HEK293 (cell line): ENCODE data around the gene TEPSIN.
A peak's percentile ranks its signal among the peaks of the same experiment; 100 is the strongest.

Source experiments
- CTCF ChIA-PET: fragments of 350-600 bp; formaldehyde crosslinking; extraction: SDS; loops from one replicate; lab custom pipeline; 2021; ENCODE audit warnings: antibody characterized with exemption; lab: Yijun Ruan, JAX
- POLR2A ChIA-PET: fragments of 300-600 bp; formaldehyde crosslinking; extraction: SDS; loops from one replicate; lab custom pipeline; 2020; ENCODE audit warnings: antibody characterized with exemption, inconsistent platforms; lab: Yijun Ruan, JAX
- H3K27ac ChIP-seq: fragments of 200-500 bp; sonication (Bioruptor generic); 2 replicates; pipeline ENCODE4 v1.5.1; 2014; ENCODE audit warnings: low read depth, low read length, control low read depth, inconsistent platforms; ENCODE audit errors: extremely low read depth
- H3K36me3 ChIP-seq, 2 experiments: fragments of 200-500 bp in 1 of 2; sonication (Bioruptor generic) in 1 of 2; 1 replicate in 1 of 2; 2 replicates in 1 of 2; pipeline ENCODE4 v1.5.1; 2014 to 2017; ENCODE audit warnings: inconsistent platforms in 2 of 2, low read length in 2 of 2; ENCODE audit not compliant: control insufficient read depth in 2 of 2, insufficient read depth in 1 of 2
- H3K4me1 ChIP-seq: fragments of 200-500 bp; sonication (Bioruptor generic); 2 replicates; pipeline ENCODE4 v1.5.1; 2014; ENCODE audit warnings: mild to moderate bottlenecking, low read length, inconsistent platforms; ENCODE audit not compliant: control insufficient read depth, insufficient read depth
- H3K4me3 ChIP-seq: 2 replicates; pipeline ENCODE4 v1.5.1; 2011; ENCODE audit warnings: low read depth, mild to moderate bottlenecking, control low read depth, low read length, moderate library complexity
- H3K9me3 ChIP-seq: fragments of 200-500 bp; sonication (Bioruptor generic); 2 replicates; pipeline ENCODE4 v1.5.1; 2014; ENCODE audit warnings: low read depth, low read length, inconsistent platforms; ENCODE audit not compliant: control insufficient read depth, insufficient read depth
- GLI4 ChIP-seq: fragments of 450-650 bp; formaldehyde crosslinking; IDR thresholded peaks from 2 replicates; pipeline ENCODE4 v1.5.1; 2016; ENCODE audit warnings: missing biosample characterization, missing genetic modification characterization
- KLF7 ChIP-seq: fragments of 450-650 bp; formaldehyde crosslinking; IDR thresholded peaks from 2 replicates; pipeline ENCODE4 v1.5.1; 2016; ENCODE audit warnings: missing biosample characterization, missing genetic modification characterization, borderline replicate concordance
- MEIS1 ChIP-seq: sonication (generic); formaldehyde crosslinking; IDR thresholded peaks from 2 replicates; pipeline ENCODE4 v1.8.1; 2022; ENCODE audit warnings: missing genetic modification reagents, mild to moderate bottlenecking, borderline replicate concordance
- MYNN ChIP-seq: fragments of 450-650 bp; formaldehyde crosslinking; IDR thresholded peaks from 2 replicates; pipeline ENCODE4 v1.5.1; 2016; ENCODE audit warnings: missing biosample characterization, missing genetic modification characterization, borderline replicate concordance
- MZF1 ChIP-seq: fragments of 450-650 bp; formaldehyde crosslinking; IDR thresholded peaks from 2 replicates; pipeline ENCODE4 v1.5.1; 2017; ENCODE audit warnings: missing biosample characterization, missing genetic modification characterization, borderline replicate concordance
- SCRT2 ChIP-seq: fragments of 450-650 bp; formaldehyde crosslinking; IDR thresholded peaks from 2 replicates; pipeline ENCODE4 v1.5.1; 2016; ENCODE audit warnings: missing biosample characterization, missing genetic modification characterization
- SP3 ChIP-seq: fragments of 450-650 bp; formaldehyde crosslinking; IDR thresholded peaks from 2 replicates; pipeline ENCODE4 v1.5.1; 2016; ENCODE audit warnings: missing biosample characterization, missing genetic modification characterization
- WT1 ChIP-seq: fragments of 450-650 bp; formaldehyde crosslinking; IDR thresholded peaks from 2 replicates; pipeline ENCODE4 v1.5.1; 2016; ENCODE audit warnings: missing biosample characterization, missing genetic modification characterization
- ZBTB48 ChIP-seq: fragments of 450-650 bp; formaldehyde crosslinking; IDR thresholded peaks from 2 replicates; pipeline ENCODE4 v1.5.1; 2016; ENCODE audit warnings: missing biosample characterization, missing genetic modification characterization
- ZFHX2 ChIP-seq: fragments of 450-650 bp; formaldehyde crosslinking; conservative IDR thresholded peaks from 2 replicates; pipeline ENCODE4 v1.5.1; 2016; ENCODE audit warnings: missing biosample characterization, missing genetic modification characterization
- ZNF114 ChIP-seq: fragments of 450-650 bp; formaldehyde crosslinking; IDR thresholded peaks from 2 replicates; pipeline ENCODE4 v1.5.0; 2017; ENCODE audit warnings: missing biosample characterization, missing genetic modification characterization
- ZNF133 ChIP-seq: fragments of 450-650 bp; formaldehyde crosslinking; IDR thresholded peaks from 2 replicates; pipeline ENCODE4 v1.5.1; 2016; ENCODE audit warnings: missing biosample characterization, missing genetic modification characterization
- ZNF202 ChIP-seq: fragments of 450-650 bp; formaldehyde crosslinking; IDR thresholded peaks from 2 replicates; pipeline ENCODE4 v1.5.1; 2016; ENCODE audit warnings: missing biosample characterization, missing genetic modification characterization, borderline replicate concordance
- ZNF214 ChIP-seq: fragments of 450-650 bp; formaldehyde crosslinking; IDR thresholded peaks from 2 replicates; pipeline ENCODE4 v1.5.1; 2017; ENCODE audit warnings: missing biosample characterization, mild to moderate bottlenecking, missing genetic modification characterization, borderline replicate concordance
- ZNF23 ChIP-seq: fragments of 450-650 bp; formaldehyde crosslinking; IDR thresholded peaks from 2 replicates; pipeline ENCODE4 v1.5.1; 2016; ENCODE audit warnings: missing biosample characterization, missing genetic modification characterization, borderline replicate concordance
- ZNF24 ChIP-seq: fragments of 450-650 bp; formaldehyde crosslinking; IDR thresholded peaks from 2 replicates; pipeline ENCODE4 v1.5.1; 2016; ENCODE audit warnings: missing biosample characterization, missing genetic modification characterization
- ZNF302 ChIP-seq: fragments of 450-650 bp; formaldehyde crosslinking; IDR thresholded peaks from 2 replicates; pipeline ENCODE4 v1.5.1; 2016; ENCODE audit warnings: missing biosample characterization, missing genetic modification characterization, low read depth
- ZNF324 ChIP-seq: fragments of 450-650 bp; formaldehyde crosslinking; IDR thresholded peaks from 2 replicates; pipeline ENCODE4 v1.5.1; 2016; ENCODE audit warnings: missing biosample characterization, missing genetic modification characterization
- ZNF354C ChIP-seq: fragments of 450-650 bp; formaldehyde crosslinking; IDR thresholded peaks from 2 replicates; pipeline ENCODE4 v1.5.1; 2016; ENCODE audit warnings: missing biosample characterization, missing genetic modification characterization, low read depth, borderline replicate concordance
- ZNF426 ChIP-seq: fragments of 450-650 bp; formaldehyde crosslinking; IDR thresholded peaks from 2 replicates; pipeline ENCODE4 v1.5.1; 2017; ENCODE audit warnings: missing biosample characterization, missing genetic modification characterization, mild to moderate bottlenecking, inconsistent platforms, moderate library complexity
- ZNF473 ChIP-seq: fragments of 450-650 bp; formaldehyde crosslinking; IDR thresholded peaks from 2 replicates; pipeline ENCODE4 v1.5.1; 2017; ENCODE audit warnings: missing biosample characterization, missing genetic modification characterization
- ZNF530 ChIP-seq: fragments of 450-650 bp; formaldehyde crosslinking; IDR thresholded peaks from 2 replicates; pipeline ENCODE4 v1.5.1; 2016; ENCODE audit warnings: low read depth, missing biosample characterization, missing genetic modification characterization
- ZNF707 ChIP-seq: fragments of 450-650 bp; formaldehyde crosslinking; IDR thresholded peaks from 2 replicates; pipeline ENCODE4 v1.5.1; 2016; ENCODE audit warnings: missing biosample characterization, missing genetic modification characterization
- ZNF768 ChIP-seq: fragments of 450-650 bp; formaldehyde crosslinking; IDR thresholded peaks from 2 replicates; pipeline ENCODE4 v1.5.1; 2018; ENCODE audit warnings: missing biosample characterization, mild to moderate bottlenecking, missing genetic modification characterization
- TF ChIP-seq, protein P1 (sequence below): fragments of 450-650 bp; formaldehyde crosslinking; optimal IDR thresholded peaks from 2 replicates; pipeline ENCODE3; 2016; ENCODE audit warnings: missing biosample characterization, mild to moderate bottlenecking, missing genetic modification characterization
- TF ChIP-seq, protein P2 (sequence below): fragments of 450-650 bp; formaldehyde crosslinking; IDR thresholded peaks from 2 replicates; pipeline ENCODE4 v1.5.1; 2016; ENCODE audit warnings: missing biosample characterization, missing genetic modification characterization
- TF ChIP-seq, protein P3 (sequence below): fragments of 450-650 bp; formaldehyde crosslinking; IDR thresholded peaks from 2 replicates; pipeline ENCODE4 v1.5.1; 2016; ENCODE audit warnings: missing biosample characterization, missing genetic modification characterization

Gene TEPSIN

DNA sequence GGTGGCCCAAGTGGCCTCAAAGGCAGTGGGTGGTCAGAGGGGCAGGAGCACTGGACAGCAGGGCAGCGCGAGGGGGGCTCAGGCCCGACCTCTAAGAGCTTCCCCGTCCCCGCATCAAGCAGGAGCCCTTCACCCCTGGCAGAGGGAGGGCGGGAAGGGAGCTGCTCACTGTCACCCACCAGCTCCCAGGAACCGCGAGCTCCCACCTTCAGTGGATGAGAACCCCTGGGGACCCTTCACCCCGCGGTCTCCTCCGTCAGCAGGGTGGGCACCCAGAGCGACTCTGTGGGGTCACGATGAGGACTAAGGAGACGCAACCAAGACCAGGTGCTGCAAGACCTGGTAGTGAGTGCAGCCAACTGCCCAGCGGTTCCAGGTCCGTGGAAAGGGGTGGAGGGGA lies 29.7 kb downstream of the TEPSIN start:
- ChIA-PET CTCF (no interaction called here), POLR2A (interaction anchor here (0.6 kb wide), 1 partner anchor 320 kb away, joined by 3 read pairs; no protein-coding TSS in a partner anchor)
- no peaks in the 10 kb centered on the region for H3K4me1 ChIP-seq
- H3K36me3 ChIP-seq: peaks cover 17 to 43% of the 10 kb centered on the region in 2 experiments; a peak in 2 of 3 replicates
- no peaks in the 10 kb centered on the region for H3K9me3 ChIP-seq
- TF ChIP-seq, protein P1, sequence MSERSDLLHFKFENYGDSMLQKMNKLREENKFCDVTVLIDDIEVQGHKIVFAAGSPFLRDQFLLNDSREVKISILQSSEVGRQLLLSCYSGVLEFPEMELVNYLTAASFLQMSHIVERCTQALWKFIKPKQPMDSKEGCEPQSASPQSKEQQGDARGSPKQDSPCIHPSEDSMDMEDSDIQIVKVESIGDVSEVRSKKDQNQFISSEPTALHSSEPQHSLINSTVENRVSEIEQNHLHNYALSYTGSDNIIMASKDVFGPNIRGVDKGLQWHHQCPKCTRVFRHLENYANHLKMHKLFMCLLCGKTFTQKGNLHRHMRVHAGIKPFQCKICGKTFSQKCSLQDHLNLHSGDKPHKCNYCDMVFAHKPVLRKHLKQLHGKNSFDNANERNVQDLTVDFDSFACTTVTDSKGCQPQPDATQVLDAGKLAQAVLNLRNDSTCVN (tag by site-specific recombination): no peak
- TF ChIP-seq ZNF530 (tag by site-specific recombination): no peak
- TF ChIP-seq ZNF707 (tag by site-specific recombination): no peak
- TF ChIP-seq ZNF114: no peak
- TF ChIP-seq ZNF24: no peak
- TF ChIP-seq ZNF23: no peak
- no peak for TF ChIP-seq ZNF302 (tag by site-specific recombination)
- no peak for TF ChIP-seq SP3 (tag by site-specific recombination)
- no peak for TF ChIP-seq ZNF202
- no peak for TF ChIP-seq ZNF214 (tag by site-specific recombination)
- no peak for TF ChIP-seq GLI4 (tag by site-specific recombination)
- no peak for TF ChIP-seq ZNF133 (tag by site-specific recombination)
- TF ChIP-seq SCRT2: no peak
- no peak for TF ChIP-seq ZNF426 (tag by site-specific recombination)
- no peak for TF ChIP-seq ZFHX2 (tag by site-specific recombination)
- no peak for TF ChIP-seq ZNF768 (tag by site-specific recombination)
- H3K4me3 ChIP-seq: no peak overlapping the region
- H3K27ac ChIP-seq: no peak overlapping the region

DNA sequence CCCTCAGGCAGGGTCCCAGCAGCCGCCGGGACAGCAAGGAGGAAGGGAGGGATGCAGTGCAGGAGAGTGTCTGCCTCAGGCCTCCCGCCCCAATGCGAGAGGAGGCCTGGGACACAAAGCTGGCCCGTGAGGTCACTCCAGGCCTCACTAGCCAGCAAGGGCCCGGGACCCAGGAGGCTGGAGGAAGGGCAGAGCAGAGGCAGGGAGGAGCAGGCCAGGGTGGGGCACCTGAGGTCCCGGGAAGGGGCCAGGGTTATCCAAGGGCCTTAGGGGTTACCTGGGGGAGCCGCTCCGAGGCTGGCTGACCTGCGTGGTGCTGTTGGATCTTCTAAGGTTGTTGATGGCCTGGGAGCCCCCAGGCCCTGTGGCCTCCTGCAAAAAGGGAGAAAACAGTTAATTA lies 30.2 kb downstream of the TEPSIN start:
- Histone ChIP-seq H3K27ac (no peak overlapping the region), H3K4me3 (no peak overlapping the region), H3K4me1 (no peaks in the 10 kb centered on the region), H3K9me3 (no peaks in the 10 kb centered on the region), H3K36me3 (peaks cover 17 to 47% of the 10 kb centered on the region in 2 experiments; a peak in 2 of 3 replicates)
- ChIA-PET POLR2A (interaction anchor here (0.6 kb wide), 1 partner anchor 319 kb away, joined by 3 read pairs; no protein-coding TSS in a partner anchor), CTCF (no interaction called here)
- TF ChIP-seq KLF7 (tag by site-specific recombination) (no peak), MYNN (tag by site-specific recombination) (no peak), WT1 (tag by site-specific recombination) (no peak), ZNF354C (tag by site-specific recombination) (no peak)

DNA sequence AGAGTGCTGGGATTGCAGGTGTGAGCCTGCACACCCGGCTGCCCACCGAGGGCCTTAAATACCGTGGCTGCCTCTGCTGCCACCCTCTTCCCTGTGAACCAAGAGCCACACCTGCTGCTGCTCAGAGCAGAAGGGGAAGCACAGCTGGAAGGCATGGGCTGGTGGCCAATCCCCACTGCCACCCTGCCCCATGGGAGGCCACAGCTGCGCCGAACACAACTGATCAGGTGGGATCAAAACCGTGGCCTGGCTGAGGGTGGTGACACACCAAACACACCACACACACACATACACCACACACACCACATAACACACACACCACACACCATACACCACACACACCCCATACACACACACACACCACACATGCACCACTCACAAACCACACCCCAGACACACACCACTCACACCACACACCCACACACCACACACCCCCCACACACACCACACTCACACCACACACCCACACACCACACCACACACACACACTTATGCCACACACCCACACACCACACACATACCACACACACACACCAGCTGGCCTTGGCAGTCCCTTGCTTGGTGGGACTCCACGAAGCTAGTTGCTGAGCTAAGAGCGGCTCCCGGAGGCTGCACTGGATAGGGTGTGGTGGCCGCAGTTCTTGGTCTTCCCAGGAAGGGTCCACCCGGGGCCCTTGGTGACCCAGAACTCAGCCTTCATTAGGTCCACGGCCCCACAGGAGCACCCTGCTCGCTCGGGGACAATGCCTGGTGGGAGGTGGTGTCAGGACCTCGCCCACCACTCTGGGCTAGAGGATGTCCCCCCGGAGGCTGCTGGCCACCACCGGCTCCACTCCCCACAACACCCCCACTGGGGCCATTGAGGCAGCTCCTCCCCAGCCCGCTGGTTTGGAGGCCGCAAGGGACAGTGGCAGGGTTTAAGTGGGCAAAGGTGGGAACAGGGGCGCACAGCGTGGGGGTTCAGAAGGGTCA lies 31.0 kb downstream of the TEPSIN start:
- Histone ChIP-seq H3K36me3 (peaks cover 17 to 53% of the 10 kb centered on the region in 2 experiments; a peak in 2 of 3 replicates), H3K4me1 (no peaks in the 10 kb centered on the region), H3K27ac (no peak overlapping the region), H3K9me3 (no peaks in the 10 kb centered on the region), H3K4me3 (no peak overlapping the region)
- ChIA-PET CTCF (no interaction called here), POLR2A (no interaction called here)
- TF ChIP-seq, protein P2, sequence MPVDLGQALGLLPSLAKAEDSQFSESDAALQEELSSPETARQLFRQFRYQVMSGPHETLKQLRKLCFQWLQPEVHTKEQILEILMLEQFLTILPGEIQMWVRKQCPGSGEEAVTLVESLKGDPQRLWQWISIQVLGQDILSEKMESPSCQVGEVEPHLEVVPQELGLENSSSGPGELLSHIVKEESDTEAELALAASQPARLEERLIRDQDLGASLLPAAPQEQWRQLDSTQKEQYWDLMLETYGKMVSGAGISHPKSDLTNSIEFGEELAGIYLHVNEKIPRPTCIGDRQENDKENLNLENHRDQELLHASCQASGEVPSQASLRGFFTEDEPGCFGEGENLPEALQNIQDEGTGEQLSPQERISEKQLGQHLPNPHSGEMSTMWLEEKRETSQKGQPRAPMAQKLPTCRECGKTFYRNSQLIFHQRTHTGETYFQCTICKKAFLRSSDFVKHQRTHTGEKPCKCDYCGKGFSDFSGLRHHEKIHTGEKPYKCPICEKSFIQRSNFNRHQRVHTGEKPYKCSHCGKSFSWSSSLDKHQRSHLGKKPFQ (tag by site-specific recombination): peak; percentile 28; the same call in 1 of the 2 replicates
- no peak for TF ChIP-seq ZNF473
- no peak for TF ChIP-seq MEIS1 (CRISPR knock-in tag)
- TF ChIP-seq, protein P3, sequence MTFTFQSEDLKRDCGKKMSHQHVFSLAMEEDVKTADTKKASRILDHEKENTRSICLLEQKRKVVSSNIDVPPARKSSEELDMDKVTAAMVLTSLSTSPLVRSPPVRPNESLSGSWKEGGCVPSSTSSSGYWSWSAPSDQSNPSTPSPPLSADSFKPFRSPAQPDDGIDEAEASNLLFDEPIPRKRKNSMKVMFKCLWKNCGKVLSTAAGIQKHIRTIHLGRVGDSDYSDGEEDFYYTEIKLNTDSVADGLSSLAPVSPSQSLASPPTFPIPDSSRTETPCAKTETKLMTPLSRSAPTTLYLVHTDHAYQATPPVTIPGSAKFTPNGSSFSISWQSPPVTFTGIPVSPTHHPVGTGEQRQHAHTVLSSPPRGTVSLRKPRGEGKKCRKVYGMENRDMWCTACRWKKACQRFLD (tag by site-specific recombination): no peak
- no peak for TF ChIP-seq ZNF324 (tag by site-specific recombination)
- TF ChIP-seq ZBTB48 (tag by site-specific recombination): no peak
- TF ChIP-seq MZF1 (tag by site-specific recombination): no peak
